ENCODE data around the gene AP3B1. TPM values are rescaled to one million over a fixed set of nuclear protein-coding genes. Genes with fewer than 3 reads are reported as not detected.

The AP3B1 gene
- total RNA-seq, 4 donors from 2014 or later = 52.6 to 74.3 (median 58.9) TPM

DNA sequence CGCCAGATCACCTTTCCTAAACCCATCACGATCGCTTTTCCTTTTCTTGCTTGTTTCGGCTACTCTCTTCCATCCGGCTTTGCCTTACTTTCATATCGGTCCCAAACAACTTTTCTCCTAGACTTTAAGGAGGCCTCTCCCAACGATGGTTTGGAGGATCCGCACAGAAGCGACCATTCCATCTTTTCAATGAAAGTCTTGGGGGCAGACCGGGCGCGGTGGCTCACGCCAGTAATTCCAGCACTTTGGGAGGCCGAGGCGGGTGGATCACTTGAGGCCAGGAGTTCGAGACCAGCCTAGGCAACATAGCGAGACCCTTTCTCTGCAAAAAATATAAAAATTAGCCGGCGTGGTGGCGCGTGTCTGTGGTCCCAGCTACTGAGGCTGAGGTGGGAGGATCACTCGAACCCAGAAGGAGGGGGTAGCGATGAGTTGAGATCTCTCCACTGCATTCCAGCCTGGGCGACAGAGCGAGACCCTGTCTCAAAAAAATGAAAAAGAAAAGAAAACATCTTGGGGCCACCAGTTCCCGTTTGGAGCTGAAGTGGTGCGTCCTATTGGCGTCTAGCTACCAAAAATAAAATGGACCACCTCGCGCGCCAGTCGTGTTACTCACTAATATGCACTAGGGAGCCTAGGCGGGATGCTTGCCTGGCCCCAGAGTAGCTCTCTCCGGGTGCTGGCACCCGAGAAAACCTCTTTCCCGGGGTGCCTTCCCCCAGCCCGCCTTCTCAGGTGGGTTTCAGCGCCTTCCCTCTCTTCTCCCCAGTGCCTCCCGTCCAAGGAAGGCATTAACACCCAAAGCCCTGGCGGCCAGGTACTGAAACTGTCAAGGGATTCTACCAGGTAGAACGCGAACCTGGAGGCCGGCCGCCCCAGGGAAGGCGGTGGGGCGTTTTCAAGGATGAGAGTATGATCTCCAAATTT, 800 bp upstream of the AP3B1 start:
- peak overlapping the region; percentile 81 to 90 (median 82) for H3K27ac ChIP-seq
- H3K4me3 ChIP-seq = peak overlapping the region; percentile 74 to 90 (median 84)
- H3K9me3 ChIP-seq = no peaks in the 10 kb centered on the region
- TF ChIP-seq POLR2A (IDR thresholded peaks at IDR 0.05) = no peak
- TF ChIP-seq, protein P1, sequence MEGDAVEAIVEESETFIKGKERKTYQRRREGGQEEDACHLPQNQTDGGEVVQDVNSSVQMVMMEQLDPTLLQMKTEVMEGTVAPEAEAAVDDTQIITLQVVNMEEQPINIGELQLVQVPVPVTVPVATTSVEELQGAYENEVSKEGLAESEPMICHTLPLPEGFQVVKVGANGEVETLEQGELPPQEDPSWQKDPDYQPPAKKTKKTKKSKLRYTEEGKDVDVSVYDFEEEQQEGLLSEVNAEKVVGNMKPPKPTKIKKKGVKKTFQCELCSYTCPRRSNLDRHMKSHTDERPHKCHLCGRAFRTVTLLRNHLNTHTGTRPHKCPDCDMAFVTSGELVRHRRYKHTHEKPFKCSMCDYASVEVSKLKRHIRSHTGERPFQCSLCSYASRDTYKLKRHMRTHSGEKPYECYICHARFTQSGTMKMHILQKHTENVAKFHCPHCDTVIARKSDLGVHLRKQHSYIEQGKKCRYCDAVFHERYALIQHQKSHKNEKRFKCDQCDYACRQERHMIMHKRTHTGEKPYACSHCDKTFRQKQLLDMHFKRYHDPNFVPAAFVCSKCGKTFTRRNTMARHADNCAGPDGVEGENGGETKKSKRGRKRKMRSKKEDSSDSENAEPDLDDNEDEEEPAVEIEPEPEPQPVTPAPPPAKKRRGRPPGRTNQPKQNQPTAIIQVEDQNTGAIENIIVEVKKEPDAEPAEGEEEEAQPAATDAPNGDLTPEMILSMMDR (IDR thresholded peaks at IDR 0.05) = peak; percentile 1 to 51 (median 41)
- no peaks in the 10 kb centered on the region for H3K27me3 ChIP-seq
- H3K36me3 ChIP-seq = no peaks in the 10 kb centered on the region
- peak; percentile 64 to 76 (median 67) for DNase-seq
- H3K4me1 ChIP-seq = peaks cover 0 to 12% (median 0%) of the 10 kb centered on the region in 4 donors

DNA sequence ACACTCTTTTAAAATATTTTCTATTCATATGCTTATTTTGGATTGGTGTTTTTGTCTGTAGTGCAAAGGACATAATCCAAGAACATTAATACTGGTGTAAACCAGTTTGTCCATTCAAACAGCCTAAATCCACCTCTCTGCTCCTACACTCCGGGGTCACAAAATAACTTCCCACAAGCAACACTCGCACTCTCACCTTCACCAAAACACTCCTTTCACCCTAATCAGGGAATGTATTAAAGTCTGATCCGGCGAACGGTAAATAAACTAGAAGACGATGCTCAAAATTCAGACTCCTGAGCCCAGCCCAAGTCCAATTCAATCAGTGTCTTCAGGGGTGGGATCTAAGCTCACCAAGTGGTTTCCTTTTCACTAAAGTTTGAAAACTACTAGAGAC, 649 bp downstream of the AP3B1 start:
- Histone ChIP-seq H3K27ac (peak overlapping the region; percentile 81 to 90 (median 82)), H3K4me3 (peak overlapping the region; percentile 74 to 90 (median 84))
- no peak for TF ChIP-seq POLR2A (IDR thresholded peaks at IDR 0.05)
- TF ChIP-seq, protein P1 (IDR thresholded peaks at IDR 0.05) = no peak

DNA sequence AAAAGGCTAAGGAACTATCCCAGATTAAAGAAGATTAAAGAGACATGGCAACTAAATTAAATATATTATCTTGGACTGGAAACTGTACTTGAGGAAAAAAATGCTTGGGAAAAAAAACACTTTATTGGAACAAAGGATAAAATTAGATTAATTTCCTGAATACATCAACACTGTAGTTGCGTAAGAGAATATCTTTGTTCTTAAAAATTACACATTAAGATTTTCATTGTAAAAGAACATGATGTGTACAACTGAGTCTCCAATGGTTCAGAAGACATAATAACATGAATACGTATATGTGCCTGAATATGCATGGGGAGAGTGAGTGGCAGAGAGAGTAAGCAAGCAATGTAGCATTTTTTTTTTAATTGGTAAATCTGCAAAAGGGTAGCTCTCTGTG, 2.8 kb downstream of the AP3B1 start:
- no peak for DNase-seq

More for the DNA sequence above, 649 bp downstream of the AP3B1 start:
- Histone ChIP-seq H3K36me3 (no peaks in the 10 kb centered on the region), H3K4me1 (peaks cover 0 to 12% (median 0%) of the 10 kb centered on the region in 4 donors), H3K27me3 (no peaks in the 10 kb centered on the region), H3K9me3 (no peaks in the 10 kb centered on the region)
- no peak for DNase-seq

DNA sequence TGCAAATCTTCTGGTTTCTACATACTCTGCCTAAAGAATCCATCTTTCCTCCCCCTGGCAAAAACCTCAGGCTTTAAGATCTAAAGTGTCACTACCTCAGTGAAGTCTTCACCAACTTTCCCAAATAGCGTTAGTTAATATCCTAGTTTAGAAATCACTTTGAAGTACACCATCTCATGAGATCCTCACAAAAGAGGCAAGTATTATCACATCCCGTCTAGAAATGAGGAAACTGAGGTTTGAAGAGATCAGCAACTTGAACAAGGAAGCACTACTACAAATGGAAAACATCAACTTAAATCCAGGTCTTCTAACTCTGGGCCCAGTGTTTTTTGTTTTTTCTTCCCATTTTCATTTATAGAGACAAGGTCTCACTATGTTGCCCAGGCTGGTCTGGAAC, 4.6 kb downstream of the AP3B1 start:
- Histone ChIP-seq H3K4me3 (no peak overlapping the region), H3K4me1 (peaks cover 0 to 5% (median 0%) of the 10 kb centered on the region in 4 donors), H3K36me3 (no peaks in the 10 kb centered on the region), H3K27me3 (no peaks in the 10 kb centered on the region), H3K27ac (no peak overlapping the region), H3K9me3 (no peaks in the 10 kb centered on the region)
- DNase-seq = no peak
- TF ChIP-seq, protein P1 (IDR thresholded peaks at IDR 0.05) = no peak
- no peak for TF ChIP-seq POLR2A (IDR thresholded peaks at IDR 0.05)

More for the DNA sequence above, 2.8 kb downstream of the AP3B1 start:
- no peaks in the 10 kb centered on the region for H3K27me3 ChIP-seq
- no peak overlapping the region for H3K4me3 ChIP-seq
- no peaks in the 10 kb centered on the region for H3K9me3 ChIP-seq
- H3K36me3 ChIP-seq = no peaks in the 10 kb centered on the region
- no peak for TF ChIP-seq POLR2A (IDR thresholded peaks at IDR 0.05)
- TF ChIP-seq, protein P1 (IDR thresholded peaks at IDR 0.05) = no peak
- no peak overlapping the region for H3K27ac ChIP-seq
- peaks cover 0 to 12% (median 0%) of the 10 kb centered on the region in 4 donors for H3K4me1 ChIP-seq

DNA sequence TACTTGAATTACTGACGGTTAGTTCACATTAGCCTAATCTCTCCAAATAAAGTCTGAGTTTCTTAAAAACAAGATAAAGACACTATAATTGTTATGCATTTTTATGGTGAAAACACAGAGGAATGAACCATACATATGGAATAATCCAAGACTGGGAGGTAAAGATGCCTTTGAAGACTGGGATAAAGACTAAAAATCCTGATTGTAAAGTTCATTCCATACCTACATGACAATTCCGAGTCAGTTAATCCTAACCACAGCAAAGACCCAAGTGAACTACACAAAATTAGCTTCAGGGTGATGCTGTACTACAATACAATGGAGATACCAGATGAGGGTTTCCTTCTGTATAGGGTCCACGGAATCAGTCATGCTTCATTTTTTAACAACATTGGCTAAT, 6.3 kb downstream of the AP3B1 start:
- DNase-seq = no peak
- no peaks in the 10 kb centered on the region for H3K9me3 ChIP-seq
- TF ChIP-seq, protein P1 (IDR thresholded peaks at IDR 0.05) = no peak
- TF ChIP-seq POLR2A (IDR thresholded peaks at IDR 0.05) = no peak
- no peak overlapping the region for H3K4me3 ChIP-seq
- H3K36me3 ChIP-seq = no peaks in the 10 kb centered on the region
- H3K4me1 ChIP-seq = peaks cover 0 to 2% (median 0%) of the 10 kb centered on the region in 4 donors
- H3K27me3 ChIP-seq = no peaks in the 10 kb centered on the region
- H3K27ac ChIP-seq = no peak overlapping the region

All from Peyer's patch (tissue), 4 donors.